ENCODE data around the gene ROCK1.
A peak's percentile ranks its signal among the peaks of the same experiment; 100 is the strongest.

ROCK1 gene

GRCh38 chr18:21117409-21118131 lies 6.0 kb upstream of the ROCK1 start:
- no peak for DNase-seq
- Mint-ChIP-seq H3K27me3 (peaks cover 6 to 8% of the 10 kb centered on the region in 2 donors), H3K9me3 (no peaks in the 10 kb centered on the region), H3K4me1 (ENCODE audit: low read depth in 2 of 2) (no peaks in the 10 kb centered on the region), H3K36me3 (ENCODE audit: insufficient read depth) (no peaks in the 10 kb centered on the region), H3K4me3 (no peak overlapping the region), H3K27ac (no peak overlapping the region)
- no peak for ATAC-seq (replicated peaks)

- Mint-ChIP-seq H3K27ac (no peak overlapping the region), H3K4me3 (no peak overlapping the region), H3K9me3 (no peaks in the 10 kb centered on the region), H3K4me1 (ENCODE audit: low read depth in 2 of 2) (peaks cover 3% of the 10 kb centered on the region in 2 donors), H3K27me3 (peaks cover 6 to 8% of the 10 kb centered on the region in 2 donors), H3K36me3 (ENCODE audit: insufficient read depth) (peaks cover 15% of the 10 kb centered on the region)
- ATAC-seq (replicated peaks): no peak
- no peak for DNase-seq
Observed at GRCh38 chr18:21115519-21116411, 4.2 kb upstream of the ROCK1 start.

- Mint-ChIP-seq H3K4me3 (no peak overlapping the region), H3K9me3 (no peaks in the 10 kb centered on the region), H3K4me1 (ENCODE audit: low read depth in 2 of 2) (peaks cover 4 to 6% of the 10 kb centered on the region in 2 donors), H3K36me3 (ENCODE audit: insufficient read depth) (peaks cover 22% of the 10 kb centered on the region), H3K27me3 (no peaks in the 10 kb centered on the region), H3K27ac (peak overlapping the region; percentile 95 to 97)
- DNase-seq (no peak), ATAC-seq (replicated peaks) (no peak)
Observed at GRCh38 chr18:21112543-21113105, 1.0 kb upstream of the ROCK1 start.

GRCh38 chr18:21112140-21112473 lies 494 bp upstream of the ROCK1 start:
- H3K27me3 Mint-ChIP-seq: no peaks in the 10 kb centered on the region
- H3K4me3 Mint-ChIP-seq: no peak overlapping the region
- H3K4me1 Mint-ChIP-seq (ENCODE audit: low read depth in 2 of 2): peaks cover 10% of the 10 kb centered on the region in 2 donors
- H3K27ac Mint-ChIP-seq: peak overlapping the region; percentile 95 to 97
- DNase-seq: no peak
- H3K9me3 Mint-ChIP-seq: no peaks in the 10 kb centered on the region
- H3K36me3 Mint-ChIP-seq (ENCODE audit: insufficient read depth): peaks cover 22% of the 10 kb centered on the region
- ATAC-seq (replicated peaks): peak; percentile 33

GRCh38 chr18:21110713-21111345 lies 784 bp downstream of the ROCK1 start:
- Mint-ChIP-seq H3K9me3 (no peaks in the 10 kb centered on the region), H3K36me3 (ENCODE audit: insufficient read depth) (peaks cover 22% of the 10 kb centered on the region), H3K27me3 (no peaks in the 10 kb centered on the region), H3K4me1 (ENCODE audit: low read depth in 2 of 2) (peaks cover 20 to 21% of the 10 kb centered on the region in 2 donors), H3K4me3 (no peak overlapping the region), H3K27ac (peak overlapping the region; percentile 95 to 97)
- ATAC-seq (replicated peaks) (peak; percentile 50), DNase-seq (peak; percentile 62 to 67 (median 65))

- Mint-ChIP-seq H3K27me3 (no peaks in the 10 kb centered on the region), H3K4me3 (no peak overlapping the region), H3K4me1 (ENCODE audit: low read depth in 2 of 2) (peaks cover 27 to 28% of the 10 kb centered on the region in 2 donors), H3K36me3 (ENCODE audit: insufficient read depth) (peaks cover 22% of the 10 kb centered on the region), H3K9me3 (no peaks in the 10 kb centered on the region), H3K27ac (peak overlapping the region; percentile 95 to 97)
- DNase-seq (no peak), ATAC-seq (replicated peaks) (no peak)
Observed at GRCh38 chr18:21109936-21110712, 1.5 kb downstream of the ROCK1 start.

- Mint-ChIP-seq H3K4me3 (no peak overlapping the region), H3K36me3 (ENCODE audit: insufficient read depth) (peaks cover 15% of the 10 kb centered on the region), H3K9me3 (no peaks in the 10 kb centered on the region), H3K4me1 (ENCODE audit: low read depth in 2 of 2) (peaks cover 46 to 49% of the 10 kb centered on the region in 2 donors), H3K27me3 (no peaks in the 10 kb centered on the region), H3K27ac (peak overlapping the region; percentile 27 to 32)
- no peak for DNase-seq
- ATAC-seq (replicated peaks): no peak
Observed at GRCh38 chr18:21105936-21106335, 5.7 kb downstream of the ROCK1 start.

- Mint-ChIP-seq H3K4me3 (peak overlapping the region; percentile 1 to 64), H3K27me3 (no peaks in the 10 kb centered on the region), H3K36me3 (ENCODE audit: insufficient read depth) (peaks cover 7% of the 10 kb centered on the region), H3K27ac (peak overlapping the region in 1 of 2 donors; percentile 5), H3K4me1 (ENCODE audit: low read depth in 2 of 2) (peaks cover 62 to 77% of the 10 kb centered on the region in 2 donors), H3K9me3 (no peaks in the 10 kb centered on the region)
- no peak for DNase-seq
- ATAC-seq (replicated peaks): peak; percentile 53
Observed at GRCh38 chr18:21101172-21101571, 10.4 kb downstream of the ROCK1 start.

GRCh38 chr18:21100678-21101077 lies 10.9 kb downstream of the ROCK1 start:
- H3K27me3 Mint-ChIP-seq: no peaks in the 10 kb centered on the region
- H3K27ac Mint-ChIP-seq: peak overlapping the region in 1 of 2 donors; percentile 5
- H3K36me3 Mint-ChIP-seq (ENCODE audit: insufficient read depth): peaks cover 7% of the 10 kb centered on the region
- peak overlapping the region; percentile 1 to 64 for H3K4me3 Mint-ChIP-seq
- DNase-seq (no peak), ATAC-seq (replicated peaks) (no peak)
- peaks cover 58 to 73% of the 10 kb centered on the region in 2 donors for H3K4me1 Mint-ChIP-seq (ENCODE audit: low read depth in 2 of 2)
- no peaks in the 10 kb centered on the region for H3K9me3 Mint-ChIP-seq

GRCh38 chr18:21100146-21100545 lies 11.5 kb downstream of the ROCK1 start:
- Mint-ChIP-seq H3K9me3 (no peaks in the 10 kb centered on the region), H3K27me3 (no peaks in the 10 kb centered on the region), H3K4me3 (peak overlapping the region; percentile 1 to 64), H3K27ac (no peak overlapping the region), H3K4me1 (ENCODE audit: low read depth in 2 of 2) (peaks cover 57 to 73% of the 10 kb centered on the region in 2 donors), H3K36me3 (ENCODE audit: insufficient read depth) (peaks cover 7% of the 10 kb centered on the region)
- DNase-seq: no peak
- no peak for ATAC-seq (replicated peaks)

- no peak for DNase-seq
- ATAC-seq (replicated peaks): no peak
- Mint-ChIP-seq H3K27ac (no peak overlapping the region), H3K4me1 (ENCODE audit: low read depth in 2 of 2) (peaks cover 53 to 76% of the 10 kb centered on the region in 2 donors), H3K4me3 (peak overlapping the region; percentile 1 to 64), H3K9me3 (no peaks in the 10 kb centered on the region), H3K27me3 (no peaks in the 10 kb centered on the region), H3K36me3 (ENCODE audit: insufficient read depth) (peaks cover 10% of the 10 kb centered on the region)
Observed at GRCh38 chr18:21099442-21099841, 12.2 kb downstream of the ROCK1 start.

GRCh38 chr18:21096760-21097159 lies 14.9 kb downstream of the ROCK1 start:
- H3K4me1 Mint-ChIP-seq (ENCODE audit: low read depth in 2 of 2): peaks cover 43 to 70% of the 10 kb centered on the region in 2 donors
- H3K27me3 Mint-ChIP-seq: no peaks in the 10 kb centered on the region
- peak overlapping the region in 1 of 2 donors; percentile 33 for H3K4me3 Mint-ChIP-seq
- no peaks in the 10 kb centered on the region for H3K9me3 Mint-ChIP-seq
- no peak for ATAC-seq (replicated peaks)
- peaks cover 11% of the 10 kb centered on the region for H3K36me3 Mint-ChIP-seq (ENCODE audit: insufficient read depth)
- H3K27ac Mint-ChIP-seq: peak overlapping the region in 1 of 2 donors; percentile 0
- DNase-seq: no peak

All from effector memory CD8-positive, alpha-beta T cell (primary cell).